K562 (cell line): ENCODE results near the gene TMEM92. TPM values are rescaled to one million over a fixed set of nuclear protein-coding genes. Genes with fewer than 3 reads are reported as not detected.
A peak's percentile ranks its signal among the peaks of the same experiment; 100 is the strongest.

Experiments
- ARID1B ChIP-seq: fragments of 450-650 bp; IDR thresholded peaks from 2 replicates; pipeline ENCODE4 v1.6.1; 2016; ENCODE audit warnings: antibody characterized with exemption, mild to moderate bottlenecking, inconsistent platforms
- ATF1 ChIP-seq, 2 experiments: fragments of 450-650 bp in 1 of 2; IDR thresholded peaks; 2 replicates each; pipeline ENCODE4 v1.6.1; 2016; ENCODE audit warnings: missing compliant biosample characterization in 1 of 2, missing genetic modification characterization in 1 of 2
- ATF7 ChIP-seq: fragments of 450-650 bp; IDR thresholded peaks from 2 replicates; pipeline ENCODE4 v1.7.1; 2014; ENCODE audit warnings: mild to moderate bottlenecking, moderate library complexity
- BACH1 ChIP-seq: fragments of 200-800 bp; sonication (Bioruptor generic); IDR thresholded peaks from 2 replicates; pipeline ENCODE4 v1.6.1; 2016; ENCODE audit warnings: missing genetic modification characterization, missing compliant biosample characterization
- CEBPG ChIP-seq, 3 experiments: fragments of 200-800 bp in 1 of 3; sonication (Bioruptor generic) in 1 of 3; sonication (generic) in 1 of 3; formaldehyde crosslinking in 1 of 3; IDR thresholded peaks in 2 of 3; conservative IDR thresholded peaks in 1 of 3; 2 replicates each; pipeline versions ENCODE4 v1.6.1 to v1.8.0; 2016 to 2022; ENCODE audit warnings: missing compliant biosample characterization in 2 of 3, missing genetic modification characterization in 2 of 3, mild to moderate bottlenecking in 1 of 3, missing genetic modification reagents in 1 of 3
- COPS2 ChIP-seq: fragments of 450-650 bp; conservative IDR thresholded peaks from 2 replicates; pipeline ENCODE4 v1.6.1; 2016; ENCODE audit warnings: mild to moderate bottlenecking, moderate library complexity
- DPF2 ChIP-seq: fragments of 450-650 bp; IDR thresholded peaks from 2 replicates; pipeline ENCODE4 v1.6.1; 2016
- EP400 ChIP-seq: fragments of 450-650 bp; IDR thresholded peaks from 2 replicates; pipeline ENCODE4 v1.6.1; 2017; ENCODE audit warnings: antibody characterized with exemption, mild to moderate bottlenecking, moderate library complexity
- ETV1 ChIP-seq: fragments of 450-650 bp; conservative IDR thresholded peaks from 2 replicates; pipeline ENCODE4 v1.6.1; 2016; ENCODE audit warnings: missing genetic modification characterization, control low read depth, low read depth, missing compliant biosample characterization
- FOSL1 ChIP-seq: fragments of 200-800 bp; sonication (Bioruptor generic); conservative IDR thresholded peaks from 2 replicates; pipeline ENCODE4 v1.6.1; 2016; ENCODE audit warnings: missing genetic modification characterization, missing compliant biosample characterization
- JUN ChIP-seq, 2 experiments: sonication (generic) in 1 of 2; formaldehyde crosslinking in 1 of 2; IDR thresholded peaks; 2 replicates each; pipeline versions ENCODE4 v1.6.1 to v1.8.0; 2012 to 2022; ENCODE audit warnings: borderline replicate concordance in 2 of 2, mild to moderate bottlenecking in 2 of 2, improper control_type of control experiment in 1 of 2, low read depth in 1 of 2, low read length in 1 of 2, missing genetic modification reagents in 1 of 2
- NFE2L1 ChIP-seq: fragments of 450-650 bp; IDR thresholded peaks from 2 replicates; pipeline ENCODE4 v1.6.1; 2016; ENCODE audit warnings: missing genetic modification characterization, low read depth, mild to moderate bottlenecking, missing compliant biosample characterization, moderate library complexity, borderline replicate concordance
- NRF1 ChIP-seq, 2 experiments: fragments of 450-650 bp; IDR thresholded peaks in 1 of 2; conservative IDR thresholded peaks in 1 of 2; 2 replicates each; pipeline ENCODE4 v1.6.1; 2014; ENCODE audit warnings: mild to moderate bottlenecking in 2 of 2
- PHF8 ChIP-seq: fragments of 200-600 bp; sonication (generic); IDR thresholded peaks from 2 replicates; pipeline ENCODE4 v1.6.1; 2012; ENCODE audit warnings: mixed run types, mild to moderate bottlenecking, inconsistent platforms, low read length, moderate library complexity, borderline replicate concordance
- POLR2H ChIP-seq: IDR thresholded peaks from 2 replicates; pipeline ENCODE4 v1.6.1; 2016; ENCODE audit warnings: missing genetic modification characterization, low read depth, mild to moderate bottlenecking, control low read depth, missing compliant biosample characterization, moderate library complexity
- SMAD4 ChIP-seq: fragments of 250-450 bp; sonication (Bioruptor Pico); conservative IDR thresholded peaks from 2 replicates; pipeline ENCODE4 v1.8.0; 2021; ENCODE audit warnings: inconsistent platforms, mild to moderate bottlenecking, moderate library complexity
- SRF ChIP-seq, 2 experiments: fragments of 250-450, 450-650 bp in 1 of 2; sonication (Bioruptor Pico) in 1 of 2; sonication (generic) in 1 of 2; formaldehyde crosslinking; IDR thresholded peaks; 2 replicates each; pipeline versions ENCODE4 v1.5.0 to v1.5.1; 2020 to 2022; ENCODE audit warnings: mild to moderate bottlenecking in 1 of 2, missing genetic modification reagents in 1 of 2
- TEAD2 ChIP-seq: fragments of 450-650 bp; IDR thresholded peaks from 2 replicates; pipeline ENCODE4 v1.6.1; 2016; ENCODE audit warnings: missing genetic modification characterization, control low read depth, missing compliant biosample characterization
- ZBTB11 ChIP-seq, 3 experiments: fragments of 200-800 bp in 1 of 3; fragments of 250-450 bp in 1 of 3; fragments of 450-650 bp in 1 of 3; sonication (Bioruptor Pico) in 1 of 3; sonication (Bioruptor generic) in 1 of 3; formaldehyde crosslinking in 1 of 3; IDR thresholded peaks; 2 replicates each; pipeline versions ENCODE4 v1.6.1 to v1.8.0; 2016 to 2022; ENCODE audit warnings: mild to moderate bottlenecking in 2 of 3, missing genetic modification characterization in 2 of 3, missing compliant biosample characterization in 1 of 3, moderate library complexity in 1 of 3
- ZFP36 ChIP-seq: fragments of 150-350 bp; IDR thresholded peaks from 2 replicates; pipeline ENCODE4 v1.6.1; 2018; ENCODE audit warnings: low read length, low read depth; ENCODE audit not compliant: partially characterized antibody
- ZNF175 ChIP-seq: fragments of 200-800 bp; sonication (Bioruptor generic); IDR thresholded peaks from 2 replicates; pipeline ENCODE4 v1.6.1; 2016; ENCODE audit warnings: low read depth, mild to moderate bottlenecking, missing genetic modification characterization, missing compliant biosample characterization
- ZNF584 ChIP-seq: fragments of 200-800 bp; sonication (Bioruptor generic); IDR thresholded peaks from 2 replicates; pipeline ENCODE4 v1.6.1; 2016; ENCODE audit warnings: low read depth, mild to moderate bottlenecking, missing genetic modification characterization, missing compliant biosample characterization
- ZNF79 ChIP-seq: fragments of 250-450 bp; sonication (Bioruptor Pico); IDR thresholded peaks from 2 replicates; pipeline ENCODE4 v1.4.0; 2020; ENCODE audit warnings: low read depth, mild to moderate bottlenecking, moderate library complexity
- polyA plus RNA-seq, 8 experiments: library from polyadenylated mRNA; depleted of rRNA in 4 of 8; stranded (reverse) in 5 of 8; unstranded in 3 of 8; fragments of >200 nt; fragmentation: Nextera tagmentation in 2 of 8; fragmentation: Illumina TruSeq in 1 of 8; extraction: Ambion mirVana in 2 of 8; extraction: Trizol in 1 of 8; gene quantifications; 2 replicates each; pipeline versions ENCODE4 v1.2.1 to v1.2.3, GENCODE V29; 2011 to 2014; ENCODE audit warnings: inconsistent platforms in 1 of 8, missing spikeins in 1 of 8
- total RNA-seq, 7 experiments: library from RNA; depleted of rRNA in 6 of 7; stranded (reverse); fragments of >200 nt in 6 of 7; fragmentation: Illumina TruSeq in 2 of 7; extraction: Trizol in 2 of 7; gene quantifications; 2 replicates each; pipeline versions ENCODE4 v1.2.1 to v1.2.3, GENCODE V29; 2011 to 2021; ENCODE audit warnings: low replicate concordance in 1 of 7

The TMEM92 gene
- total and polyA plus RNA-seq, 9 of the 15 experiments (the other 6 are each of a cell fraction or from before 2014, with no cell fraction given): 0.14 to 2.1 (median 0.40) TPM

- peak in 1 of 3 experiments; percentile 79; a peak in 2 of 6 replicates for TF ChIP-seq ZBTB11 (CRISPR knock-in tag; IDR thresholded peaks at IDR 0.05)
- 0 out of 2 replicates have a peak, but pooled peaks have one; percentile 21 for TF ChIP-seq DPF2
- peak; percentile 49; the same call in 1 of the 2 replicates for TF ChIP-seq ATF7
- TF ChIP-seq ZFP36: no peak
- TF ChIP-seq ETV1: peak; percentile 46
- TF ChIP-seq ZNF175 (CRISPR knock-in tag): peak; percentile 94
- no peak for TF ChIP-seq TEAD2
- TF ChIP-seq ZNF79 (CRISPR knock-in tag): no peak
- TF ChIP-seq CEBPG (CRISPR knock-in tag; IDR thresholded peaks at IDR 0.05): peak; percentile 86
- TF ChIP-seq CEBPG (tag; conservative IDR thresholded peaks at IDR 0.05 in 1 of 2, IDR thresholded peaks at IDR 0.05 in 1 of 2): peak; percentile 93 to 97
- no peak for TF ChIP-seq NFE2L1
- TF ChIP-seq EP400: peak; percentile 44
- peak; percentile 75; the same call in 1 of the 2 replicates for TF ChIP-seq BACH1 (tag)
- peak; percentile 37; the same call in 1 of the 2 replicates for TF ChIP-seq JUN (IDR thresholded peaks at IDR 0.05; ENCODE audit: borderline replicate concordance, low read depth, low read length)
- no peak for TF ChIP-seq JUN (CRISPR knock-in tag; IDR thresholded peaks at IDR 0.05; ENCODE audit: borderline replicate concordance)
- TF ChIP-seq FOSL1 (tag): peak; percentile 91
- no peak for TF ChIP-seq NRF1 (conservative IDR thresholded peaks at IDR 0.05 in 1 of 2, IDR thresholded peaks at IDR 0.05 in 1 of 2)
- TF ChIP-seq ZNF584 (CRISPR knock-in tag): peak; percentile 95
- TF ChIP-seq POLR2H (tag): peak; percentile 54; the same call in 1 of the 2 replicates
- peak; percentile 13; the same call in 1 of the 2 replicates for TF ChIP-seq PHF8
- no peak for TF ChIP-seq ATF1 (CRISPR knock-in tag; IDR thresholded peaks at IDR 0.05)
- 0 out of 2 replicates have a peak, but pooled peaks have one; percentile 20 for TF ChIP-seq ATF1 (tag; IDR thresholded peaks at IDR 0.05)
- TF ChIP-seq ARID1B: peak; percentile 19; the same call in 1 of the 2 replicates
- TF ChIP-seq SRF (CRISPR knock-in tag; IDR thresholded peaks at IDR 0.05): no peak
- TF ChIP-seq SMAD4: 0 out of 2 replicates have a peak, but pooled peaks have one; percentile 60
- TF ChIP-seq COPS2: no peak
Measured at GRCh38 chr17:50289991-50290702, 15.9 kb downstream of the TMEM92 start (continued).
